Loucy (cell line): ENCODE data around the gene CERK.

Experiments used
- EZH2phosphoT487 ChIP-seq: fragments of 200-600 bp; IDR thresholded peaks from 2 replicates; pipeline ENCODE4 v1.6.1; 2018; ENCODE audit warnings: antibody characterized with exemption, mild to moderate bottlenecking, moderate library complexity, borderline replicate concordance
- TF ChIP-seq, protein P1 (sequence below): fragments of 200-600 bp; sonication (generic); conservative IDR thresholded peaks from 2 replicates; pipeline ENCODE4 v1.5.1; 2014; ENCODE audit warnings: mild to moderate bottlenecking, antibody characterized with exemption, low read length

DNA sequence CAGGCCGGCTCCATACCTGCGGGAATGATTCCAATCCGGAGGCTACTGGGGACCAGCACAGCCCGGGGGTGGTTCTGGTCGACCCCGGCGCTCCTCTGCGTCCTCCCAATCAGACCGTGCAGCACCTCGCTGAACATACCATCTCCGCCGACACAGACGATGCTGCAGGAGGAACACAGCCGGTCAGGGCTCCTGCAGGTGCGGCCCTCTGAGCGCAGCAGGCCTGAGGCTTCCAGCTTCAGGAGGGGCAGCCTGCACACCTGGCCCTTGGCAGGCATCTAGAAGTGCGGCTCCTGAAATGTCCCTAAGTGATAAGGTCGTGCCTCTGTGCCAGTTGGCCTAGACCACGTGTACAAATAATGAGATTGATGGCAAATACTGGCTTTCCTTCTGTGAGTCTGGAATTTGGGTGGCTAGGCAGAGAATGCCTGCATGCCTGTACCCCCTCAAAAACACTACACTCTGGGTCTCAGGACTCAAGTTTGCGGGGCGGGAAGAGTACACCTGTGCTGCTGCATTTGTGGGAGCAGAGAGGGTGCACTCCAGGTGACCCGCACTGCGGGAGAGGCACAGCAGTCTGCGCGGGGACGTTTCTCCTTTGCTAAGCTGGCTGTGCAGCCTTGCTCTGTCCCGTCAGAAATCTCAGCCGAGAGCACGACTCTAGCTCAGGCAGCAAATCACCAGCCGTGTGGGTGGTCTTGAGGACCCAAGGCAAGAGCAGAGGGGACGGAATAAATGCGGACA lies 30.1 kb downstream of the CERK start:
- TF ChIP-seq, protein P1, sequence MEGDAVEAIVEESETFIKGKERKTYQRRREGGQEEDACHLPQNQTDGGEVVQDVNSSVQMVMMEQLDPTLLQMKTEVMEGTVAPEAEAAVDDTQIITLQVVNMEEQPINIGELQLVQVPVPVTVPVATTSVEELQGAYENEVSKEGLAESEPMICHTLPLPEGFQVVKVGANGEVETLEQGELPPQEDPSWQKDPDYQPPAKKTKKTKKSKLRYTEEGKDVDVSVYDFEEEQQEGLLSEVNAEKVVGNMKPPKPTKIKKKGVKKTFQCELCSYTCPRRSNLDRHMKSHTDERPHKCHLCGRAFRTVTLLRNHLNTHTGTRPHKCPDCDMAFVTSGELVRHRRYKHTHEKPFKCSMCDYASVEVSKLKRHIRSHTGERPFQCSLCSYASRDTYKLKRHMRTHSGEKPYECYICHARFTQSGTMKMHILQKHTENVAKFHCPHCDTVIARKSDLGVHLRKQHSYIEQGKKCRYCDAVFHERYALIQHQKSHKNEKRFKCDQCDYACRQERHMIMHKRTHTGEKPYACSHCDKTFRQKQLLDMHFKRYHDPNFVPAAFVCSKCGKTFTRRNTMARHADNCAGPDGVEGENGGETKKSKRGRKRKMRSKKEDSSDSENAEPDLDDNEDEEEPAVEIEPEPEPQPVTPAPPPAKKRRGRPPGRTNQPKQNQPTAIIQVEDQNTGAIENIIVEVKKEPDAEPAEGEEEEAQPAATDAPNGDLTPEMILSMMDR: no peak
- no peak for TF ChIP-seq EZH2phosphoT487
